GM19043 (cell line): ENCODE results near the gene GRM1.
"Not testable (repeated sequence)": the region's sequence is repeated elsewhere in the genome, so short reads cannot be mapped to it uniquely, and the experiment has no call there.

Experiments
- ATAC-seq: cut with Tn5 transposase; IDR thresholded peaks from one replicate; pipeline ENCODE4 v1.9.1; 2021; ENCODE audit warnings: low read depth; ENCODE audit not compliant: unreplicated experiment

GRM1 gene

GRCh38 chr6:146267447-146267846 is 238.6 kb downstream of the GRM1 start:
- ATAC-seq = no peak

GRCh38 chr6:146267946-146268345 is 239.1 kb downstream of the GRM1 start:
- no peak for ATAC-seq

GRCh38 chr6:146269482-146269881 is 240.6 kb downstream of the GRM1 start:
- no peak for ATAC-seq

GRCh38 chr6:146271163-146271562 is 242.3 kb downstream of the GRM1 start:
- ATAC-seq = not testable (repeated sequence)

- no peak for ATAC-seq
Observed at GRCh38 chr6:146273490-146273889, 244.6 kb downstream of the GRM1 start.

- ATAC-seq = no peak
Observed at GRCh38 chr6:146277142-146277541, 248.3 kb downstream of the GRM1 start.

- no peak for ATAC-seq
Observed at GRCh38 chr6:146281651-146282362, 252.9 kb downstream of the GRM1 start.

GRCh38 chr6:146282837-146283236 is 254.0 kb downstream of the GRM1 start:
- no peak for ATAC-seq

- ATAC-seq = no peak
Observed at GRCh38 chr6:146284311-146284710, 255.4 kb downstream of the GRM1 start.

GRCh38 chr6:146286961-146287360 is 258.1 kb downstream of the GRM1 start:
- no peak for ATAC-seq

GRCh38 chr6:146287691-146288369 is 259.0 kb downstream of the GRM1 start:
- ATAC-seq = no peak

GRCh38 chr6:146289816-146290588 is 261.1 kb downstream of the GRM1 start:
- ATAC-seq = no peak

GRCh38 chr6:146290589-146290901 is 261.7 kb downstream of the GRM1 start:
- ATAC-seq = no peak

- ATAC-seq = no peak
Observed at GRCh38 chr6:146292506-146292905, 263.6 kb downstream of the GRM1 start.

GRCh38 chr6:146295695-146296094 is 266.8 kb downstream of the GRM1 start:
- ATAC-seq = no peak

GRCh38 chr6:146297815-146298214 is 269.0 kb downstream of the GRM1 start:
- no peak for ATAC-seq

- ATAC-seq = no peak
Observed at GRCh38 chr6:146300521-146300920, 271.7 kb downstream of the GRM1 start.

GRCh38 chr6:146301764-146302163 is 272.9 kb downstream of the GRM1 start:
- no peak for ATAC-seq

- no peak for ATAC-seq
Observed at GRCh38 chr6:146302994-146303393, 274.1 kb downstream of the GRM1 start.

- no peak for ATAC-seq
Observed at GRCh38 chr6:146304181-146304580, 275.3 kb downstream of the GRM1 start.

- no peak for ATAC-seq
Observed at GRCh38 chr6:146305092-146305491, 276.2 kb downstream of the GRM1 start.

GRCh38 chr6:146305951-146306350 is 277.1 kb downstream of the GRM1 start:
- ATAC-seq = no peak
